Gastroesophageal sphincter (tissue), 3 donors: ENCODE results near the gene CACNA2D3.

Source experiments
- POLR2A ChIP-seq, 2 donors: fragments of 450-650 bp; IDR thresholded peaks; one replicate each; pipeline ENCODE4 v1.6.1; 2017; ENCODE audit warnings: antibody characterized with exemption in 2 of 2, mild to moderate bottlenecking in 2 of 2, moderate library complexity in 1 of 2
- TF ChIP-seq, protein P1 (sequence below), 4 experiments: fragments of 200-600 bp in 2 of 4; fragments of 450-650 bp in 2 of 4; sonication (generic) in 1 of 4; IDR thresholded peaks; one replicate each; pipeline ENCODE4 v1.5.1; 2017 to 2019; ENCODE audit warnings: antibody characterized with exemption in 4 of 4, mild to moderate bottlenecking in 2 of 4, moderate library complexity in 2 of 4

DNA sequence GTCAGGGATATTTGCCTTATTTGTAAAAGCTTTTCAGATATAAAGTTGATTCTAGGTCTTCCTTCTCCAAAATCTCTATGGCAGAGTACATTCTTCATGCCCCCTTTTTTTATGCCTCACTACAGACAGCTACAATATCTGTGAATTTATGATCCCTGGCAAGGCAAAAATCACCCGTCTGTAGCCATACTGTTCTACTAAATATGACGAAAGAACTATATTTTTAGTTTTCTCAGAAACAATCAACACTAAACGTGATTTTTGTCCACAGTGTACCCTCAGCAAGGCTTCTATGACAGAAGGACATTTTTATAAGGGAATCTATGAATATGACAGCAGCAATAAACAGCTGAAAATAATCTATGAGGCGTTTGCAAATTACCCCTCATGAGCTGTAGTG, 792.8 kb downstream of the CACNA2D3 start:
- TF ChIP-seq, protein P1, sequence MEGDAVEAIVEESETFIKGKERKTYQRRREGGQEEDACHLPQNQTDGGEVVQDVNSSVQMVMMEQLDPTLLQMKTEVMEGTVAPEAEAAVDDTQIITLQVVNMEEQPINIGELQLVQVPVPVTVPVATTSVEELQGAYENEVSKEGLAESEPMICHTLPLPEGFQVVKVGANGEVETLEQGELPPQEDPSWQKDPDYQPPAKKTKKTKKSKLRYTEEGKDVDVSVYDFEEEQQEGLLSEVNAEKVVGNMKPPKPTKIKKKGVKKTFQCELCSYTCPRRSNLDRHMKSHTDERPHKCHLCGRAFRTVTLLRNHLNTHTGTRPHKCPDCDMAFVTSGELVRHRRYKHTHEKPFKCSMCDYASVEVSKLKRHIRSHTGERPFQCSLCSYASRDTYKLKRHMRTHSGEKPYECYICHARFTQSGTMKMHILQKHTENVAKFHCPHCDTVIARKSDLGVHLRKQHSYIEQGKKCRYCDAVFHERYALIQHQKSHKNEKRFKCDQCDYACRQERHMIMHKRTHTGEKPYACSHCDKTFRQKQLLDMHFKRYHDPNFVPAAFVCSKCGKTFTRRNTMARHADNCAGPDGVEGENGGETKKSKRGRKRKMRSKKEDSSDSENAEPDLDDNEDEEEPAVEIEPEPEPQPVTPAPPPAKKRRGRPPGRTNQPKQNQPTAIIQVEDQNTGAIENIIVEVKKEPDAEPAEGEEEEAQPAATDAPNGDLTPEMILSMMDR (IDR thresholded peaks at IDR 0.05) = no peak
- no peak for TF ChIP-seq POLR2A (IDR thresholded peaks at IDR 0.05)
